SK-N-MC (cell line): ENCODE data around the gene AHI1.

Experiments used
- EZH2 ChIP-seq: fragments of 200-600 bp; sonication (generic); IDR thresholded peaks from one replicate; pipeline ENCODE4 v1.6.1; 2017; ENCODE audit warnings: antibody characterized with exemption
- POLR2AphosphoS5 ChIP-seq: IDR thresholded peaks from 2 replicates; pipeline ENCODE4 v1.6.1; 2012; ENCODE audit warnings: mild to moderate bottlenecking, low read depth, low read length, borderline replicate concordance

DNA sequence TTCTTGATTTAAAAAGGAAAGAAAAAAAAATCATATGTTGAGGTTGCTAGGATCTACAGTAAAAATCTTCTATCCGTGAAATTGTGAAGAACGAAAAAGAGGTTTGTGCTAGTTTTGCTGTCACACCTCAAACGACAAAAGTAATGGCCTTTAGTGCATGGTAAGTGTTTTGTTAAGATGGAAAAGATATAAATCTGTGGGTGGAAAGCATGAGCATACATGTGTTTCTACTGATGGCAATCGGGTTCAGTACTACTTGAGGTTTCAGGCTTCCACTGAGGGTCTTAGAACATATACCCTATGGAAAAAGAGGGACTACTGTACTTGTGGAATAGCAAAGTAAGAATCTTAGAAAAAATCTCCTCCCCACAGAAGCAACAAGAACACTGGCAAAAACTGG lies 58.0 kb downstream of the AHI1 start:
- TF ChIP-seq POLR2AphosphoS5 (no peak), EZH2 (no peak)
